Mucosa of rectum (tissue), 2 donors: ENCODE results near the gene ECT2L.

Experiments
- H3K27ac ChIP-seq, 2 donors: one replicate each; pipeline ENCODE4 v1.7.0; 2013; ENCODE audit warnings: inconsistent platforms in 2 of 2, low read depth in 2 of 2, low read length in 2 of 2
- H3K27me3 ChIP-seq, 2 donors: one replicate each; pipeline ENCODE4 v1.7.0; 2013; ENCODE audit warnings: low read length in 2 of 2; ENCODE audit not compliant: control insufficient read depth in 2 of 2, insufficient read depth in 2 of 2
- H3K36me3 ChIP-seq, 2 donors: one replicate each; pipeline ENCODE4 v1.7.0; 2013; ENCODE audit warnings: low read length in 2 of 2; ENCODE audit not compliant: control insufficient read depth in 2 of 2, insufficient read depth in 2 of 2
- H3K4me1 ChIP-seq, 2 donors: one replicate each; pipeline ENCODE4 v1.7.0; 2013; ENCODE audit warnings: low read length in 2 of 2, mild to moderate bottlenecking in 1 of 2; ENCODE audit not compliant: control insufficient read depth in 2 of 2, insufficient read depth in 2 of 2
- H3K4me3 ChIP-seq, 2 donors: one replicate each; pipeline ENCODE4 v1.7.0; 2013; ENCODE audit warnings: low read length in 2 of 2
- H3K9ac ChIP-seq, 2 donors: one replicate each; pipeline ENCODE4 v1.7.0; 2013; ENCODE audit warnings: low read length in 2 of 2, low read depth in 1 of 2, mild to moderate bottlenecking in 1 of 2
- H3K9me3 ChIP-seq, 2 donors: one replicate each; pipeline ENCODE4 v1.7.0; 2013; ENCODE audit warnings: low read length in 2 of 2; ENCODE audit not compliant: control insufficient read depth in 2 of 2
- donor health status: healthy.
- donor health status: Normal muscosa, but diverticular disease.

ECT2L gene

DNA sequence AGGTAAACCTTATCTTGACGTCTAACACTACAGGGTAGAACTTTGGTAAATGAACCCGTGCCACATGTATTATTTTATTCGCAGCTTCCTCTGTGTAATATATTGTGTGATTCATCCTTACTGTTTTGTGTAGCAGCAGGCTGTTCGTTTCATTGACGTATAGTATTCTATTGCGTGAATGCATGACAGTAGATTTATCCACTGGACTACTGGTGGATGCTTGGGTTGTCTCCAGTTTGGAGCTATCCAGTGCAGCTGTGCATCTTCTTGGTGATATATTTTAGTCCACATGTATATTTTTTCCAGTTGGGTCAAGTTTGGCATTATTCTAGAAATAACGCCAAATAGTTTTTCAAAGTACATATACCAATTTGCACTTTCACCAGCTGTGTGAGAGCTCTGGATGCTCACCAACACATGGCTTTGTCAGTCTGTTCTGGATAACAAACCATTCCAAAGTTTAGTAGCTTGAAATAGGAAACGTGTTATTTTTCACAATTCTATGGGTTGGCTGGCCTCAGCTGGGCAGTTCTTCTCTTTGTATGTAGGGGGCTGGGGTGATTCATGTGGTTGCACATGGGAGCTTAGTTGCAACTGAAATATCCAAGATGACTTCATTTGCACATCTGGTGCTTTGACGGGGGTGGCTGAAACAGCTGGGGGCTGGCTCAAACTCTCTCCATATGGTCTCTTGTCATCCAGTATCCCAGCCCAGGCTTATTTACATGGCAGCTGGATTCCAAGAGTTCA is 9.3 kb downstream of the ECT2L start:
- H3K4me1 ChIP-seq = no peaks in the 10 kb centered on the region
- H3K27ac ChIP-seq = no peak overlapping the region
- no peak overlapping the region for H3K4me3 ChIP-seq

DNA sequence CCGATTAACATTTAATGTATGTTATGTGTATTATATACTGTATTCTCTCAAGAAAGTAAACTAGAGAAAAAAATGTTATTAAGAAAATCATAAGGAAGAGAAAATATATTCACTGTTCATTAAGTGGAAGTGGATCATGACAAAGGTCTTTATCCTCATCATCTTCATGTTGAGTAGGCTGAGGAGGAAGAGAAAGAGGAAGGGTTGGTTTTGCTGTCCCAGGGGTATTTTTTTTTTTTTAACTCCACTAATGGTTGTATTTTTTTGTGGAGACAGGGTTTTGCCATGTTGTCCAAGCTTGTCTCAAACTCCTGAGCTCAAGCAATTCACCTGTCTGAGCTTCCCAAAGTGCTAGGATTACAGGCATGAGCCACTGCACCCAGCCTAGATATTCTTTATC is 11.0 kb downstream of the ECT2L start:
- no peaks in the 10 kb centered on the region for H3K9me3 ChIP-seq
- H3K9ac ChIP-seq = no peak overlapping the region
- no peaks in the 10 kb centered on the region for H3K36me3 ChIP-seq
- H3K27ac ChIP-seq = no peak overlapping the region
- no peaks in the 10 kb centered on the region for H3K4me1 ChIP-seq
- H3K27me3 ChIP-seq = no peaks in the 10 kb centered on the region
- no peak overlapping the region for H3K4me3 ChIP-seq

More for the DNA sequence above, 9.3 kb downstream of the ECT2L start:
- Histone ChIP-seq H3K9ac (no peak overlapping the region), H3K9me3 (no peaks in the 10 kb centered on the region), H3K27me3 (no peaks in the 10 kb centered on the region), H3K36me3 (no peaks in the 10 kb centered on the region)

DNA sequence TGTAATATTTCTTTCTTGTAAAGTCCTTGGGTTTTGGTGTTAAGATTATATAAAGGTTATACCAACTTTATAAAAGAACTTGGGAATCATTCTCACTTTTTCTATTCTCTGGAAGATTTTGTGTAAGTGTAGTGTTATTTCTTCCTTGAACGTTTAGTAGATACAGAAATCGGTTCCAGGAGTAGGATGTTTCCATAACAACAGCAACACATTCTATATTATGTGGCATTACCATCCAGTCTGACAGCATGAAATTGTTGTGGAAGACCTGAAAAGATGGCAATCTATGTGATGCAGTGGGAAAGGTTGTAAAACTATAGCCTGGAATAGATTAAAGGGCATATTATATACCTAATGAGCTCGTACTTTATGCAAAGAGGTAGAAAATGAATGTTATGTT is 13.8 kb downstream of the ECT2L start:
- H3K36me3 ChIP-seq = no peaks in the 10 kb centered on the region
- no peak overlapping the region for H3K4me3 ChIP-seq
- H3K27me3 ChIP-seq = no peaks in the 10 kb centered on the region

DNA sequence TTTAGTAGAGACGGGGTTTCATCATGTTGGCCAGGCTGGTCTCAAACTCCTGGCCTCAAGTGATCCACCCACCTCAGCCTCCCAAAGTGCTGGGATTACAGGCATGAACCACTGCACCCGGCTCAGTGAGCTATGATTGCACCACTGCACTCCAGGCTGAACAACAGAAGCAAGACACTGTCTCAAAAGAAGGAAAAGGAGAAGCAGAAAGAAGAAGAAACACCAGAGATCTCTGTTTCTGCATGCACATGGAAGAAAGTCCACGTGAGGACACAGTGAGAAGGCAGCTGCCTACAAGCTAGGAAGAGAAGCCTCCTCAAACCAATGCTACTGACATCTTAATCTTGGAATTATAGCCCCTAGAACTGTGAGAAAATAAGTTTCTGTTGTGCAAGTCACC is 16.0 kb downstream of the ECT2L start:
- H3K27me3 ChIP-seq = no peaks in the 10 kb centered on the region
- no peak overlapping the region for H3K4me3 ChIP-seq
- H3K4me1 ChIP-seq = peaks cover 0 to 3% of the 10 kb centered on the region in 2 donors
- H3K9ac ChIP-seq = no peak overlapping the region
- no peaks in the 10 kb centered on the region for H3K9me3 ChIP-seq
- no peak overlapping the region for H3K27ac ChIP-seq
- no peaks in the 10 kb centered on the region for H3K36me3 ChIP-seq

More for the DNA sequence above, 13.8 kb downstream of the ECT2L start:
- Histone ChIP-seq H3K27ac (no peak overlapping the region), H3K9ac (no peak overlapping the region), H3K4me1 (peaks cover 0 to 3% of the 10 kb centered on the region in 2 donors), H3K9me3 (no peaks in the 10 kb centered on the region)

DNA sequence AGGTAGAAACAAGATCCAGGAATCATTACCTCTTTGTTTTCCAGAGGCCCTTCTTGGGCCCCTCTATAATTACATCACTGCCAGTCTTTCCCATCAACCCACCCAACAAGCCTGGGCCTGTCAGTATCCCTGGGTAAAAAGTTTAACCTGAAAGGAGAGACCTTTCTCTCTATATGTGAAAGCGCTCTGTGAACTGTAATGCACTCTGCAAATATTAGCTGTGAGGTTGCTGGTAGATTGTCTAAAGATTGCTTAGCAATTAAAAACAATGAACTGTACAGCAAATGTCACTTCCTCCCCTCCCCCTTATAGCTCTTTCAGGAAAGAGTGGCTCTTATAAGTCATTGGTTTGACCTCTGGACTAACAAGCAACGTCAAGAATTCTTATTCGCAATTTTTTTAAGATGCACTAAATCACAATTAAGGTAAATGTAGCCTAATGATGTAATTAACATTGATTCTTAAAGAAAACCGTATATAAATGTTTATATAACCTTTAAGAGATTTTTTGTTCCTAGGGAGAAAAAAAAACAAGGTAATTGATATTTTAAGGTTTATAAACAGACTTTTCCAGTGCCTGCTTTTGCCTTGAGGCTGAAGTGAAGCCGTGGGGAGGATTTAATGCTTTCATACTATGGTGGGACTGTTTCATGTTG is 18.4 kb downstream of the ECT2L start:
- H3K27ac ChIP-seq = no peak overlapping the region
- H3K9me3 ChIP-seq = no peaks in the 10 kb centered on the region
- no peaks in the 10 kb centered on the region for H3K27me3 ChIP-seq
- no peaks in the 10 kb centered on the region for H3K36me3 ChIP-seq
- H3K9ac ChIP-seq = no peak overlapping the region
- no peak overlapping the region for H3K4me3 ChIP-seq
- H3K4me1 ChIP-seq = peaks cover 10 to 11% of the 10 kb centered on the region in 2 donors

DNA sequence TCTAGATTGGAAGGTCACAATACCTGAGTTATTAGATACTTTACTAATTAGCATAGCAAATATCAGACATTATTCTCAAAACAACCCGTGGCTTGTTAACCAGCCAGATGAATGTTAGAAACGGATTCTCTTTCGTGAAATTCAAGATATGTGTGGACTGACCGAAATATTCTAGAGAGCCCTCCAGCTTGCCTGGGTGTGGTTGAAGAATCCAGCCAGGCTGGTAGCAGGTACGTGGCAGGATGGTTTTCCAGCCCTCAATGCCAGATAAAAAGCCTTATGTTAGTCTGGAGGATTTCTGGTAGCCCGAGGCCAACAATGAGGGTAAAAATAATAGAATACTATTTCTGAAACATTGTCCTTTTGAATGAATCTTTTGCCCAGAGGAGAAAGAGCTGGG is 19.3 kb downstream of the ECT2L start:
- peaks cover 10 to 11% of the 10 kb centered on the region in 2 donors for H3K4me1 ChIP-seq
- no peak overlapping the region for H3K27ac ChIP-seq
- no peaks in the 10 kb centered on the region for H3K9me3 ChIP-seq
- no peak overlapping the region for H3K9ac ChIP-seq
- H3K27me3 ChIP-seq = no peaks in the 10 kb centered on the region
- H3K36me3 ChIP-seq = no peaks in the 10 kb centered on the region
- H3K4me3 ChIP-seq = no peak overlapping the region

DNA sequence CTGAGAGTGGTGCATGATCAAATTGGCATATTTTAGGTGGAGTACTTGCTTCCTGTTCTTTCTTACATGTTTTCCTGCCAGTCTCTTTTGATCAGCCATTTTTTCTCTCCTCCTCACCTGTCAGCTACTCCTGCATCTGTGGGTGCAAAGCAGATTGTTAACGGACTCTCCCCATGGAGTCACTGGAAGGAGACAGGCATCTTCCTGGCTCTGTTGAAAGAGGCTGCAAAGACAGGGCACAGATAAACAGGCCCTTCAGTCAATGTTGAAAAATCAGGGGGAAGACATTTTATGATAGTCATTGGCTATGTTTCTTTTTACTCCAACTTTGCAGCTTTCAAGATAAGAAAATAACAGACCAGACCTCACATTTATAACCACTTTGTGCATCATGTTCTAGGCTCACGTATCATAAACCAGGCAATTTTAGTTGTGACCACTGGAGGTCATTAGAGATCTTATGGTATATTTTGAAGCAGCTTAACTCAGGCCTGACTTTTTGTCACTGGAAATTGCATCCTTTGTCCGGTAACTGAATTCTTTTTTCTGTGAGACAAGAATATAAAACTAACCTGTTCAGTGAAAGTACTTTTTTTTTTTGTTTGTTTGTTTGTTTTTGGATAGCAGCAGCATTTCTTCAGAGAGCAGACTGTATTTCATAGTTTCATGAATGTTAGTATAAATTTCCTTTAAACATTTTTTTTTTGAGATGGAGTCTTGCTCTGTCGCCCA is 20.1 kb downstream of the ECT2L start:
- Histone ChIP-seq H3K36me3 (no peaks in the 10 kb centered on the region), H3K27me3 (no peaks in the 10 kb centered on the region), H3K9me3 (no peaks in the 10 kb centered on the region), H3K4me3 (no peak overlapping the region), H3K4me1 (peaks cover 10 to 11% of the 10 kb centered on the region in 2 donors), H3K9ac (no peak overlapping the region), H3K27ac (no peak overlapping the region)

DNA sequence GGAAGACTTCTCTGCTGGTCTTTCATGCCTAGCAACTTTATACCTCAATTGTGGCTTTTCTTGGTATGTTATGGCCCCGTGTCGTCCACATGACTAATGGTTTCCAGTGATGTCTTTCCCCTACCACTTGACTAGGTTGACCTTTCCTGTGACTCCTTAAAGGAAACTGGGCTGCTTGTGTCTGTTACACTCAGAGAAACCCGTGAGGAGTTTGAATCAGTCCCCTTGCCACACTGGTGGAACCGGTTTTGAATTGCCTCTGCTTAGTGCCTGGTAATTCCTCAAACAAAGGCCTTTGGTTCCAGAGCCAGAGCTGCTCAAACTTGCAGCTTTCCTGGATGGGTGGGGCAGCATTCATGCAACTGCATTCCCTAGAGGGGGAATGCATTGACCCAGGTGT is 21.9 kb downstream of the ECT2L start:
- Histone ChIP-seq H3K4me1 (peaks cover 10 to 11% of the 10 kb centered on the region in 2 donors), H3K36me3 (no peaks in the 10 kb centered on the region), H3K4me3 (no peak overlapping the region), H3K27me3 (no peaks in the 10 kb centered on the region), H3K9me3 (no peaks in the 10 kb centered on the region), H3K27ac (peak overlapping the region; percentile 71 to 75), H3K9ac (no peak overlapping the region)

DNA sequence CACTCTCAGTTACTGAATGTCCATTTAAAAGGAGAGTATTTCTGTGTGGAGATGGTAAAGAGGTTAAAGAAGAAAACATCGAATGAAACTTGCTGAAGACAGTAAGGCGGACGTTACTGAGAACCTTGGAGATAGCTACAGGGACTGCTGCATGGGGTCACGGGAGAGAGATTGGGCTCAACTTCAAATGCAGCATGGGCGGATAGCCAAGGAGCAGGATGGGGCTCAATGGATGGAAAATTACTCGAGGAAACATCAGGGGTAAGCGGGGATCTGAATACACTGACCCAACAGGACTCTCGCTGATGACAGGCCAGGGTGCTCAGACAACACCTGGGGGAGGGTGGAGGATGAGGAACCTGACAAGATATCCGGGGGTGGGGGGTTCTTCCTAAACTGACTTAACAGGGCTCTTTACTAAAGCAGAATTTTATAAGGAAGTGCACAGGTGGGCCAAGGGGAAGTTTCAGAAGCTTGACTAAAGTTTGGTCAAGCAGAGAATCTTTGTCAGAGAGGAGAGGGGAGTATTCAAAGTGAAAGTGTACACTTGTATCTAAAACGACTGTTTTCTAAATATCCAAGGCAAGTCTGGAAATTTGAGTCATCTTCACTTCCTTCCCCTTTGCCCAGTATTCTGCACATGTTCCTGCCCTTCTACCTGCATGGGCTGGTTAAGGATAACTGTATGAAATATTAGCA is 22.8 kb downstream of the ECT2L start:
- Histone ChIP-seq H3K9me3 (no peaks in the 10 kb centered on the region), H3K27ac (peak overlapping the region; percentile 71 to 75), H3K36me3 (no peaks in the 10 kb centered on the region), H3K4me3 (no peak overlapping the region), H3K9ac (no peak overlapping the region), H3K4me1 (peaks cover 10 to 11% of the 10 kb centered on the region in 2 donors), H3K27me3 (no peaks in the 10 kb centered on the region)
